Esophagus squamous epithelium (tissue), 4 donors: ENCODE results near the gene ACYP1.

ENCODE experiments used
- CTCF ChIP-seq, 6 experiments: fragments of 450-650 bp in 4 of 6; fragments of 200-600 bp in 2 of 6; sonication (generic) in 2 of 6; IDR thresholded peaks; one replicate each; pipeline ENCODE4 v1.5.1; 2016 to 2019; ENCODE audit warnings: antibody characterized with exemption in 6 of 6, mild to moderate bottlenecking in 4 of 6, moderate library complexity in 4 of 6
- POLR2A ChIP-seq, 4 donors: fragments of 450-650 bp; IDR thresholded peaks; one replicate each; pipeline ENCODE4 v1.6.1; 2017; ENCODE audit warnings: antibody characterized with exemption in 4 of 4, mild to moderate bottlenecking in 4 of 4, moderate library complexity in 3 of 4

- TF ChIP-seq CTCF (IDR thresholded peaks at IDR 0.05) (no peak), POLR2A (IDR thresholded peaks at IDR 0.05) (no peak)
Measured at GRCh38 chr14:75040959-75041358, 22.9 kb downstream of the ACYP1 start.
